GM23338 (cell line): Measurements from ENCODE around the gene TNPO3. TPM values are rescaled to one million over a fixed set of nuclear protein-coding genes. Genes with fewer than 3 reads are reported as not detected.
A peak's percentile ranks its signal among the peaks of the same experiment; 100 is the strongest.
"Not testable (repeated sequence)": the region's sequence is repeated elsewhere in the genome, so short reads cannot be mapped to it uniquely, and the experiment has no call there.

Source experiments
- ATAC-seq: fragments of 200-7000 bp; cut with Tn5 transposase; 3 replicates; pipeline ENCODE4 v1.9.1; 2020
- DNase-seq: peaks from one replicate; pipeline ENCODE4 v3.0.0-alpha.2; 2015; ENCODE audit warnings: low spot score
- H2AFZ ChIP-seq: fragments of 200-600 bp; sonication (generic); 2 replicates; pipeline ENCODE4 v1.8.0; 2016; ENCODE audit warnings: antibody characterized with exemption, mild to moderate bottlenecking, moderate library complexity
- H3F3A ChIP-seq: fragments of 200-600 bp; sonication (generic); replicated peaks from 2 replicates; pipeline ENCODE4 v1.8.0; 2017; ENCODE audit warnings: antibody characterized with exemption, mixed run types, low read depth
- H3K27ac ChIP-seq: fragments of 200-600 bp; sonication (generic); 2 replicates; pipeline ENCODE4 v1.6.1; 2016; ENCODE audit warnings: low read depth
- H3K27me3 ChIP-seq: fragments of 200-600 bp; sonication (generic); 2 replicates; pipeline ENCODE4 v1.8.0; 2016; ENCODE audit warnings: mild to moderate bottlenecking, mixed run types, moderate library complexity; ENCODE audit not compliant: insufficient read depth
- H3K36me3 ChIP-seq: fragments of 200-600 bp; sonication (generic); 2 replicates; pipeline ENCODE4 v1.8.0; 2016; ENCODE audit warnings: mild to moderate bottlenecking; ENCODE audit not compliant: insufficient read depth
- H3K4me1 ChIP-seq: fragments of 200-600 bp; sonication (generic); 2 replicates; pipeline ENCODE4 v1.8.0; 2016; ENCODE audit warnings: mild to moderate bottlenecking, moderate library complexity; ENCODE audit not compliant: insufficient read depth
- H3K4me2 ChIP-seq: fragments of 200-600 bp; sonication (generic); 2 replicates; pipeline ENCODE4 v1.7.1; 2017; ENCODE audit warnings: mixed run types
- H3K4me3 ChIP-seq: fragments of 200-600 bp; sonication (generic); 2 replicates; pipeline ENCODE4 v1.6.1; 2016; ENCODE audit warnings: mixed run types
- H3K79me2 ChIP-seq: fragments of 200-600 bp; sonication (generic); replicated peaks from 2 replicates; pipeline ENCODE4 v1.8.0; 2017; ENCODE audit warnings: mild to moderate bottlenecking; ENCODE audit not compliant: insufficient read depth
- H3K9me2 ChIP-seq: fragments of 200-600 bp; sonication (generic); 2 replicates; pipeline ENCODE4 v1.8.0; 2017; ENCODE audit not compliant: insufficient read depth
- H4K20me1 ChIP-seq: fragments of 200-600 bp; sonication (generic); replicated peaks from 2 replicates; pipeline ENCODE4 v1.8.0; 2017; ENCODE audit warnings: mild to moderate bottlenecking; ENCODE audit not compliant: insufficient read depth
- H3K27ac Mint-ChIP-seq: 2 replicates; pipeline ENCODE4 v1.8.0; 2020; ENCODE audit warnings: inconsistent platforms, mild to moderate bottlenecking, moderate library complexity, mixed read lengths
- H3K27me3 Mint-ChIP-seq: 3 replicates; pipeline ENCODE4 v1.8.0; 2022; ENCODE audit warnings: low read depth, mild to moderate bottlenecking, moderate library complexity, mixed read lengths, inconsistent platforms; ENCODE audit not compliant: insufficient read depth, poor library complexity
- H3K36me3 Mint-ChIP-seq: 3 replicates; pipeline ENCODE4 v1.8.0; 2021; ENCODE audit warnings: low read depth, mild to moderate bottlenecking, inconsistent platforms, moderate library complexity, mixed read lengths
- H3K4me1 Mint-ChIP-seq: 3 replicates; pipeline ENCODE4 v1.8.0; 2020; ENCODE audit warnings: mild to moderate bottlenecking, inconsistent platforms, mixed read lengths
- H3K4me3 Mint-ChIP-seq: 3 replicates; pipeline ENCODE4 v1.8.0; 2021; ENCODE audit warnings: moderate library complexity, mild to moderate bottlenecking, inconsistent platforms, mixed read lengths
- H3K9me3 Mint-ChIP-seq: 3 replicates; pipeline ENCODE4 v1.8.0; 2020; ENCODE audit warnings: moderate library complexity, mild to moderate bottlenecking, inconsistent platforms, mixed read lengths
- CREB1 ChIP-seq: fragments of 250-450 bp; sonication (Bioruptor Pico); IDR thresholded peaks from 2 replicates; pipeline ENCODE4 v1.5.0; 2020; ENCODE audit warnings: low read depth, mild to moderate bottlenecking, moderate library complexity
- EZH2 ChIP-seq: fragments of 200-600 bp; sonication (generic); IDR thresholded peaks from one replicate; pipeline ENCODE4 v1.8.0; 2017; ENCODE audit warnings: antibody characterized with exemption, mild to moderate bottlenecking, low read depth; ENCODE audit not compliant: unreplicated experiment
- EZH2phosphoT487 ChIP-seq: fragments of 200-600 bp; sonication (generic); IDR thresholded peaks from one replicate; pipeline ENCODE4 v1.8.1; 2018; ENCODE audit warnings: antibody characterized with exemption; ENCODE audit not compliant: unreplicated experiment
- NANOG ChIP-seq: IDR thresholded peaks from 2 replicates; pipeline ENCODE4 v1.6.1; 2016; ENCODE audit warnings: antibody characterized with exemption, borderline replicate concordance
- polyA plus RNA-seq: library from polyadenylated mRNA; unstranded; fragments of >200 nt; fragmentation: Nextera tagmentation; extraction: Ambion mirVana; gene quantifications from 2 replicates; pipeline ENCODE4 v1.2.1, GENCODE V29; 2016
- total RNA-seq: library from RNA; depleted of rRNA; stranded (reverse); fragments of >200 nt; shearing (Covaris generic); gene quantifications from 2 replicates; pipeline ENCODE4 v1.2.3, GENCODE V29; 2014
- TF ChIP-seq, protein P1 (sequence below): IDR thresholded peaks from 2 replicates; pipeline ENCODE4 v1.6.1; 2016; ENCODE audit warnings: antibody characterized with exemption
- TF ChIP-seq, protein P2 (sequence below): IDR thresholded peaks from one replicate; pipeline ENCODE4 v1.6.1; 2018; ENCODE audit warnings: antibody characterized with exemption; ENCODE audit not compliant: unreplicated experiment

Gene TNPO3
- total and polyA plus RNA-seq, 2 experiments from 2014 or later = 38.2 to 127 TPM

- Mint-ChIP-seq H3K36me3 (peaks cover 39% of the 10 kb centered on the region), H3K27me3 (no peaks in the 10 kb centered on the region), H3K9me3 (no peaks in the 10 kb centered on the region), H3K4me3 (no peak overlapping the region), H3K4me1 (no peaks in the 10 kb centered on the region), H3K27ac (no peak overlapping the region)
- no peaks in the 10 kb centered on the region for H3K27me3 ChIP-seq
- no peak overlapping the region for H3K4me2 ChIP-seq
- no peaks in the 10 kb centered on the region for H3K4me1 ChIP-seq
- H3K79me2 ChIP-seq = peaks cover 8% of the 10 kb centered on the region; the same call in 1 of the 2 replicates
- DNase-seq (no peak), ATAC-seq (no peak)
- H3K9me2 ChIP-seq = no peaks in the 10 kb centered on the region
- peaks cover 42% of the 10 kb centered on the region for H3K36me3 ChIP-seq
- H4K20me1 ChIP-seq = peaks cover 16% of the 10 kb centered on the region
- no peak overlapping the region for H2AFZ ChIP-seq
- TF ChIP-seq, protein P1, sequence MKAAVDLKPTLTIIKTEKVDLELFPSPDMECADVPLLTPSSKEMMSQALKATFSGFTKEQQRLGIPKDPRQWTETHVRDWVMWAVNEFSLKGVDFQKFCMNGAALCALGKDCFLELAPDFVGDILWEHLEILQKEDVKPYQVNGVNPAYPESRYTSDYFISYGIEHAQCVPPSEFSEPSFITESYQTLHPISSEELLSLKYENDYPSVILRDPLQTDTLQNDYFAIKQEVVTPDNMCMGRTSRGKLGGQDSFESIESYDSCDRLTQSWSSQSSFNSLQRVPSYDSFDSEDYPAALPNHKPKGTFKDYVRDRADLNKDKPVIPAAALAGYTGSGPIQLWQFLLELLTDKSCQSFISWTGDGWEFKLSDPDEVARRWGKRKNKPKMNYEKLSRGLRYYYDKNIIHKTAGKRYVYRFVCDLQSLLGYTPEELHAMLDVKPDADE = no peak
- no peaks in the 10 kb centered on the region for H3F3A ChIP-seq
- no peak overlapping the region for H3K4me3 ChIP-seq
- peak overlapping the region; percentile 69; the same call in 1 of the 2 replicates for H3K27ac ChIP-seq
Observed at GRCh38 chr7:128997181-128997580, 57.7 kb downstream of the TNPO3 start.

DNA sequence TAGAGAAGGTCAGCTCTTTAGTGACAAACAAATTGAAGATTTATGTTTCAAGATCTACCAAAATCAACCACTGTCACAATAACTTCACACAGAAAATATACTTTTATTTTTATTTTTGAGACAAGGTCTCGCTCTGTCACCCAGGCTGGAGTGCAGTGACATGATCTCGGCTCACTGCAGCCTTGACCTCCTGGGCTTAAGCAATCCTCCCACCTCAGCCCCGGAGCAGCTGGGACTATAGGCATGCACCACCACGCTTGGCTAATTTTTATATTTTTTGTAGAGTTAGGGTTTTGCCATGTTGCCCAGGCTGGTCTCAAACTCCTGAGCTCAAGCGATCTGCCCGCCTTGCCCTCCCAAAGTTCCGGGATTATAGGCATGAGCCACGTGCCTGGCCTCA, 60.4 kb downstream of the TNPO3 start:
- not testable (repeated sequence) for H3K4me1 Mint-ChIP-seq, H3K9me2 ChIP-seq, H3K4me3 ChIP-seq, DNase-seq, H2AFZ ChIP-seq, H3K4me1 ChIP-seq, H3K27me3 ChIP-seq, H3K79me2 ChIP-seq, H3F3A ChIP-seq, H3K9me3 Mint-ChIP-seq, H3K4me2 ChIP-seq, H3K4me3 Mint-ChIP-seq, ATAC-seq, H3K27ac ChIP-seq, H3K27me3 Mint-ChIP-seq
- Histone ChIP-seq H4K20me1 (0 out of 2 replicates have a peak, but pooled peaks cover 11% of the 10 kb centered on the region), H3K36me3 (peaks cover 26% of the 10 kb centered on the region; the same call in 1 of the 2 replicates)
- peaks cover 34% of the 10 kb centered on the region for H3K36me3 Mint-ChIP-seq
- 0 out of 2 replicates have a peak overlapping the region, but pooled peaks have one; percentile 31 for H3K27ac Mint-ChIP-seq

GRCh38 chr7:128993419-128993818, 61.5 kb downstream of the TNPO3 start:
- no peak overlapping the region for H3K4me3 Mint-ChIP-seq
- H4K20me1 ChIP-seq = 0 out of 2 replicates have a peak, but pooled peaks cover 3% of the 10 kb centered on the region
- no peaks in the 10 kb centered on the region for H3K79me2 ChIP-seq
- no peak overlapping the region for H3K4me2 ChIP-seq
- peaks cover 34% of the 10 kb centered on the region for H3K36me3 Mint-ChIP-seq
- no peak for TF ChIP-seq NANOG
- no peak for TF ChIP-seq EZH2phosphoT487
- no peak for TF ChIP-seq CREB1 (CRISPR knock-in tag)
- TF ChIP-seq EZH2 = no peak
- TF ChIP-seq, protein P2, sequence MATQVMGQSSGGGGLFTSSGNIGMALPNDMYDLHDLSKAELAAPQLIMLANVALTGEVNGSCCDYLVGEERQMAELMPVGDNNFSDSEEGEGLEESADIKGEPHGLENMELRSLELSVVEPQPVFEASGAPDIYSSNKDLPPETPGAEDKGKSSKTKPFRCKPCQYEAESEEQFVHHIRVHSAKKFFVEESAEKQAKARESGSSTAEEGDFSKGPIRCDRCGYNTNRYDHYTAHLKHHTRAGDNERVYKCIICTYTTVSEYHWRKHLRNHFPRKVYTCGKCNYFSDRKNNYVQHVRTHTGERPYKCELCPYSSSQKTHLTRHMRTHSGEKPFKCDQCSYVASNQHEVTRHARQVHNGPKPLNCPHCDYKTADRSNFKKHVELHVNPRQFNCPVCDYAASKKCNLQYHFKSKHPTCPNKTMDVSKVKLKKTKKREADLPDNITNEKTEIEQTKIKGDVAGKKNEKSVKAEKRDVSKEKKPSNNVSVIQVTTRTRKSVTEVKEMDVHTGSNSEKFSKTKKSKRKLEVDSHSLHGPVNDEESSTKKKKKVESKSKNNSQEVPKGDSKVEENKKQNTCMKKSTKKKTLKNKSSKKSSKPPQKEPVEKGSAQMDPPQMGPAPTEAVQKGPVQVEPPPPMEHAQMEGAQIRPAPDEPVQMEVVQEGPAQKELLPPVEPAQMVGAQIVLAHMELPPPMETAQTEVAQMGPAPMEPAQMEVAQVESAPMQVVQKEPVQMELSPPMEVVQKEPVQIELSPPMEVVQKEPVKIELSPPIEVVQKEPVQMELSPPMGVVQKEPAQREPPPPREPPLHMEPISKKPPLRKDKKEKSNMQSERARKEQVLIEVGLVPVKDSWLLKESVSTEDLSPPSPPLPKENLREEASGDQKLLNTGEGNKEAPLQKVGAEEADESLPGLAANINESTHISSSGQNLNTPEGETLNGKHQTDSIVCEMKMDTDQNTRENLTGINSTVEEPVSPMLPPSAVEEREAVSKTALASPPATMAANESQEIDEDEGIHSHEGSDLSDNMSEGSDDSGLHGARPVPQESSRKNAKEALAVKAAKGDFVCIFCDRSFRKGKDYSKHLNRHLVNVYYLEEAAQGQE = no peak
- no peaks in the 10 kb centered on the region for H3K9me3 Mint-ChIP-seq
- H3K4me1 ChIP-seq = no peaks in the 10 kb centered on the region
- no peaks in the 10 kb centered on the region for H3F3A ChIP-seq
- no peak overlapping the region for H3K27ac Mint-ChIP-seq
- H3K27me3 ChIP-seq = no peaks in the 10 kb centered on the region
- H3K27me3 Mint-ChIP-seq = peaks cover 3% of the 10 kb centered on the region
- no peaks in the 10 kb centered on the region for H3K4me1 Mint-ChIP-seq
- no peak for ATAC-seq
- H3K4me3 ChIP-seq = no peak overlapping the region
- no peak for DNase-seq
- no peak overlapping the region for H2AFZ ChIP-seq
- H3K27ac ChIP-seq = no peak overlapping the region
- H3K9me2 ChIP-seq = no peaks in the 10 kb centered on the region
- H3K36me3 ChIP-seq = peaks cover 26% of the 10 kb centered on the region; the same call in 1 of the 2 replicates
